Mammary epithelial cell (primary cell): ENCODE measurements around the gene WDR62.

Experiments used
- EZH2 ChIP-seq: IDR thresholded peaks from 2 replicates; pipeline ENCODE4 v1.6.1; 2012; ENCODE audit warnings: low read length, inconsistent platforms, borderline replicate concordance
- TF ChIP-seq, protein P1 (sequence below), 2 donors: IDR thresholded peaks in 1 of 2; conservative IDR thresholded peaks in 1 of 2; 2 replicates each; pipeline ENCODE4 v1.5.1; 2011 to 2012; ENCODE audit warnings: inconsistent platforms in 2 of 2, low read length in 2 of 2, mild to moderate bottlenecking in 2 of 2, control low read depth in 1 of 2, low read depth in 1 of 2; ENCODE audit not compliant: insufficient read depth in 1 of 2; ENCODE audit errors: extremely low read depth in 1 of 2

DNA sequence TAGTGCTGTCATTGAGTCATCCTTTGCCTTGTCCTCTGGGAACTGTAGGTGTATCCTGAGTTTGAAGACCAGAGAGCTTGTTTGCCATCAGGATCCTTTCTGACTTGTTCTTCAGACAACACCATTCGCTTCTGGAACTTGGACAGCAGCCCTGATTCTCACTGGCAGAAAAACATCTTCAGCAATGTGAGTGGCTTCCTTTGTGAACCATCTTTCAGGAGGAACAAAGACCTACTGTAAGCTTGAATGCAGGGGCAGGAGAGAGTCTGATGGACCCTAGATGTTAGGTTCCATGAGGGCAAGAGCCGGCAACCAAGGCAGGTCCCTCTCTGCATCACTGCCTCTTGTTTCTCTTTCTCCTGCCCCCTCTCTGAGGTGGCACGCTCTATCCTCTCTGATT, 26.7 kb downstream of the WDR62 start:
- TF ChIP-seq, protein P1, sequence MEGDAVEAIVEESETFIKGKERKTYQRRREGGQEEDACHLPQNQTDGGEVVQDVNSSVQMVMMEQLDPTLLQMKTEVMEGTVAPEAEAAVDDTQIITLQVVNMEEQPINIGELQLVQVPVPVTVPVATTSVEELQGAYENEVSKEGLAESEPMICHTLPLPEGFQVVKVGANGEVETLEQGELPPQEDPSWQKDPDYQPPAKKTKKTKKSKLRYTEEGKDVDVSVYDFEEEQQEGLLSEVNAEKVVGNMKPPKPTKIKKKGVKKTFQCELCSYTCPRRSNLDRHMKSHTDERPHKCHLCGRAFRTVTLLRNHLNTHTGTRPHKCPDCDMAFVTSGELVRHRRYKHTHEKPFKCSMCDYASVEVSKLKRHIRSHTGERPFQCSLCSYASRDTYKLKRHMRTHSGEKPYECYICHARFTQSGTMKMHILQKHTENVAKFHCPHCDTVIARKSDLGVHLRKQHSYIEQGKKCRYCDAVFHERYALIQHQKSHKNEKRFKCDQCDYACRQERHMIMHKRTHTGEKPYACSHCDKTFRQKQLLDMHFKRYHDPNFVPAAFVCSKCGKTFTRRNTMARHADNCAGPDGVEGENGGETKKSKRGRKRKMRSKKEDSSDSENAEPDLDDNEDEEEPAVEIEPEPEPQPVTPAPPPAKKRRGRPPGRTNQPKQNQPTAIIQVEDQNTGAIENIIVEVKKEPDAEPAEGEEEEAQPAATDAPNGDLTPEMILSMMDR (conservative IDR thresholded peaks at IDR 0.05 in 1 of 2, IDR thresholded peaks at IDR 0.05 in 1 of 2; ENCODE audit: extremely low read depth in 1 of 2, insufficient read depth in 1 of 2, low read depth in 1 of 2, low read length in 2 of 2): no peak
- no peak for TF ChIP-seq EZH2
